Stimulated activated CD4-positive, alpha-beta T cell treated with anti-CD3 and anti-CD28 coated beads, Interleukin-1b, Interleukin-23, amount 100 ng/mL, for 1 hour (primary cell): ENCODE results near the gene GPR146.

Source experiments
- DNase-seq, 2 donors: peaks; one replicate each; pipeline ENCODE4 v3.0.0-alpha.2; 2020; ENCODE audit warnings: low read depth in 2 of 2

The GPR146 gene

DNA sequence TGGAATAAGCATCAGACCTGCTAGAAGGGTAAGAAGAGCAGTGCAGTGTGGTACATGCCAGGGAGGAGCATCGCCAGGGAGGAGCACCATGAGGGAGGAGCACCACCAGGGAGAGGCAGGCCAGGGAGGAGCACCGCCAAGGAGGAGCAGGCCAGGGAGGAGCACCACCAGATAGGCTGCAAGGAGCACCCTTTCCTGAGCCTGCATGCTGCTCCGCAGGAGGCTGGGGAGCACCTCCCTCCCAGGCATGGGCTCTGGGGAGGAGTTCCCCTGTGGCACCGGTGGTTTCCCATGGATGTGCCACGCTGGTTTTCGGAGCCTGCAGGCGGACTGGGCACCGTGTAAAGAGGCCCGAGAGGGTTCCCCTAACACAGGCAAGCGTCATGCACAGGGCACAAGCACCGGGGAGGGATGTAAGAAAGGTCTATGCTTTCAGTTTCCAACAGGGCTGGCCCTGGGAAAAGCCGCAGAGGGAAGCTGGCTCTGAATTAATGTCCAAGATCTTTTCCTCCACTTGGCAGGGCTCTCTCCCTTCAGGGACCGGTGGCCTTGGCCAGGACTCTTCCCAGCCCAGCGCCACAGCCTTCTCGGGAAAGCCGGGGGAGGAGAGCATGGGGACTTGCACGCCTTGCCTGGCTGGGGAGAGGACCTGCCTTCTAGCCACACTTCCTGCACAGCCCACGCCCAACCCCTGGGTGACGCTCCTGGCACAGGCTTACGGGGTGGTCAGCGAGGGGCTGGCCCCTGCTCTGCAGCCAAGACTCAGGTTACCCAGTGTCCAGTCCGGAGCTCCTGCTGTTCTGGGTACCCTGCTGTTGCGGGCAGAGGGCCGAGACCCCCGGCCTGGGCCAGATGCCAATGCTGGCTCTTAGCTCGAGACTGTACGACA lies 32.1 kb downstream of the GPR146 start:
- DNase-seq: no peak

GRCh38 chr7:1078519-1078918 lies 34.2 kb downstream of the GPR146 start:
- no peak for DNase-seq

GRCh38 chr7:1078985-1079384 lies 34.6 kb downstream of the GPR146 start:
- DNase-seq: no peak

- no peak for DNase-seq
Observed at GRCh38 chr7:1079546-1079945, 35.2 kb downstream of the GPR146 start.

DNA sequence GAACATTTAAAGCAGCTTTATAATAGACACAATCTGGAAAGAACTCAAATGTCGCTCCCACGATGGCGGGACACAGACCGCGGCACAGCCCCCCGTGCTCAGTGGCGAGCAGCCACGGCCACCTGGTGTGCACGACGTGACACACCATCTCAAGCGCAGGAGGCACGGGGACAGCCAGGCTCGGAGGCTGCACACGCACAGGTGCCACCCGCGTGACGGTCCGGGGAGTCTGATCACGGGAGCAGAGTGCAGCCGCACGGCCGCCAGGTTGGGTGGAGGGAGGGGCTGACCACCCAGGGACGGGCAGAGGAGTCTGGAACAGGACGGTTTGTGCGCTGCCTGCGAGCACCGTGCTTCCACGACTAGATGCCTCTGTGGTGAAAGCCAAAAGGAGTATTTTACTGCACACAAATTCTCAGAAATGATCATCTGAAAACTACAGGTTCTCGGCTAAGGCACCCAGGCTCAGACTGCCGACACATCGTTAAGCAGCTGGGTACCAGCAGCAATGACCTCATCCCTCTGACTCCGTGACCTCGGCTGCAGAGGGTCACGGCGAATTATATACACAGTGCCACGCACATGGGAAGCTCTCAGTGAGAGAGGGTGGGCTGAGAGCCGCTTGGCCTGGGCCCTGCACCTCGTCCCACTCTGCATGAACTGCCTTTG lies 36.0 kb downstream of the GPR146 start:
- DNase-seq: no peak

DNA sequence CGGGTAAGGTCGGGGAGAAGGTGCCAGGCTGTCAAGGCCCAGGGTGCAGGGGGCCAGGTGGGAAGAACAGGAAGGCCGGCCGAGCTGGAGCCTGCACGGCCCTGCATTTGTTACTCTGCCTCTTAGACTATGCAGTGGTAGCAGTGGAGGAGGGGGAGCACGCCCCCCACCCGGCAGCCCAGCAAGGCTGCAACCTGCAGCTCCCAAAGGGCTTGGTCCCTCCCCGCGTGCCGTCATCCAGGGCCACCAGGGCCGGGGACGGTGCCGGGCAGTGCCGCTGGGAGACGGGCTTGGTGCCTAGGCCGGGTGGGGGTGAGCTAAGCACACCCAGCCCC lies 36.5 kb downstream of the GPR146 start:
- no peak for DNase-seq

- no peak for DNase-seq
Observed at GRCh38 chr7:1081336-1081735, 37.0 kb downstream of the GPR146 start.

GRCh38 chr7:1081931-1082401 lies 37.6 kb downstream of the GPR146 start:
- no peak for DNase-seq

- DNase-seq: no peak
Observed at GRCh38 chr7:1083729-1084657, 39.6 kb downstream of the GPR146 start.

DNA sequence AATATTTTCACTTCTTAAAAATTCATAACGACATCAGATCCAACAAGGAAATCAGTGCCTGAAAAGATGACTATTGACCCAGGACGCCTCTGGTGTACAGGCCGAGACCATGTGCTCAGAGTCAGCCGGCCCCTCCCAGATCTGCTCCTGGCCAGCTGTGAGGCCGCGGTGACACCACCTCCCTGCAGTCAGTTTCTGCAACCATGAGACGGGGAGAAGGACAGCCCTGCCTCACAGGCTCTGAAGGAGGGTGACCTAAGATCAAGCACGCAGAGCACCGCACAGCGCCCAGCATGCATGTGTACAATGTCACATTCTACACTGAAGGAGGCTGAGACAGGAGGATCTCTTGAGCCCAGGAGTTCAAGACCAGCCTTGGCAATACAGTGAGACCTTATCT lies 40.9 kb downstream of the GPR146 start:
- no peak for DNase-seq

DNA sequence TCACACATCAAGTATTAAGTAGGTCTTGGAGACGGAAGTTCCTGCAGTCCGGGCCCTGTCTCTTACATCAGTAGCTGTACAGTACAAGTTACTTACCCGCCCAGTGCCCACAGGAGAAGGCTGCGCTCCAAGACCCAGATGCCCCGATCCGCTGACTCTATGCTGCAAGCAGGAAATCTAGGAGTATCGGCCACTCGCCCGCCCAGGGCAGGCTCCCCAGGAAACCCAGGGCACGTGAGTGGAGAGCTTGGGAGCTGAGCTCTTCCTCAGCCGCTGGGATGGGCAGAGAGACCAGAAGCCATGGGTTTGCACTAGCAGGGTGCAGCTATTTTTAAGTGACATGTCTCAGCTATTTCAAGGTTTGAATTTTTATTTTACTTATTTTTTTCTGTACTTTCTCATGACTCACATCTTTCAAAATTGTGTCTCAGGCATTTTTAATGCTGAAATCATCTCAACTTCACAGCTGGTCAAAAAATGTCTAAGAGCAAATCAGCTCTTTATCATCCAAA lies 41.6 kb downstream of the GPR146 start:
- DNase-seq: no peak

GRCh38 chr7:1086588-1087464 lies 42.5 kb downstream of the GPR146 start:
- peak; percentile 29 to 69 for DNase-seq

DNA sequence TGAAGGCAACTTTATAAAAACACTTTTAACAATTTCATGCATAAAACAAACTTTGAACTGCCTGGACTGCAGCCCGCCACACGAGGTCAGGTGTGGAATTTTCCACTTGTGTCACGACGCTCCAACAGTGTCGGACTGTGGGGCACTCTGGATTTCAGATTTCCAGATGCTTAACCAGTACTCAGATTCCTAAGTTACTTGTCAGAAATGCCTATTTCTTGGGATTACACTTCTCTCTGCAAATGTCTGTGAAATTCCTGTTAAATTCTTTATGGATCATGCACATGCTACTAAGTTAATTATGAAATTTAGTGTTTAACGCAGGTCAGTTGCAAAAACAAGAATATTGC lies 43.1 kb downstream of the GPR146 start:
- no peak for DNase-seq

- DNase-seq: no peak
Observed at GRCh38 chr7:1087952-1088920, 43.9 kb downstream of the GPR146 start, which contains the start of gene GPER1. Gene GPER1, plus strand, starts transcription at chr7:1088113. Its CDS starts 3,616 bp downstream, at chr7:1091729.

GRCh38 chr7:1090236-1090635 lies 45.9 kb downstream of the GPR146 start:
- DNase-seq: no peak

DNA sequence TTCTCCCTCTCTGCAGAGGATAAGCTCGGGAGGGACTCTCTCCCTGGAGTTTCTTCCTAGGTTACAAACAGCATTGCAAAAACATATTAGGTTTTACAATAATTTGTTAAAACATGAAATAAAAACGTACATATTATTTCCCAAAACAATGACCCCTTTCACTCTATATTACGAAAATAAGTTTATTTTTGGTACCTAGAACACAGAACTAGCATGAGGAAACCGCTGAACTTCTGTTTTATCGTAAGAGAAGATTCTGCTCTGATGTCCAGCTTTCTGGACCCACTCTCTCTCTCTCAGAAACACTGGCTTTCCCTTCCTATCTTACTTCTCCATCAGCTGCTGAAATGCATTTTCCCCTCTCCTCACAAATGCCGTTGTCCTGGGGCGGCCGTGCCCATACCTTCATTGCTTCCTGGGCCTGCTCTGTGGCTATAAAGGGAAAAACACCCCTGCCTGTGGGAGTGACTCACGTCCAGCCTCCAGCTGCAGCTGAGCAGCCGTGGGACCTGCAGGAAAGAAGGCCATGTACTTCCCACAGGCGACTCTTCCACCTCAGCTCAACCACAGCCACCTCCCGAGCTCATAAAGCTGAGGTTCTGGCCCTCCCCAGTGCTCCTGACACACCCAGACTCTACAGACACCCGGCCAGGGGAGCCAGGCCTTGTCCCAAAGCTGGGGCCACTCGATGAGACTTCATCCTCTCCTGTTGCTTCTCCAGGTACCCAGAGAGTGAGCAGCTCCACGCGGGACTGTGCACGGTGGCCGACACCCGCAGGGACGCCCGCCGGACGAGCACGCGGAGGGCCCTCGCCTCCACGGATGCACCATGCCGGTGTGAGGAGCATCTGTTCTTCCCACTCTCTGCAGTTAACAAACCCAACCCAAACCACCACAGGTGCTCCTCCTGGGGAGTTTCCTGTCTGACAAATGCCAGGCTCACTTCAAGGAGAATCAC lies 46.6 kb downstream of the GPR146 start:
- DNase-seq: no peak

DNA sequence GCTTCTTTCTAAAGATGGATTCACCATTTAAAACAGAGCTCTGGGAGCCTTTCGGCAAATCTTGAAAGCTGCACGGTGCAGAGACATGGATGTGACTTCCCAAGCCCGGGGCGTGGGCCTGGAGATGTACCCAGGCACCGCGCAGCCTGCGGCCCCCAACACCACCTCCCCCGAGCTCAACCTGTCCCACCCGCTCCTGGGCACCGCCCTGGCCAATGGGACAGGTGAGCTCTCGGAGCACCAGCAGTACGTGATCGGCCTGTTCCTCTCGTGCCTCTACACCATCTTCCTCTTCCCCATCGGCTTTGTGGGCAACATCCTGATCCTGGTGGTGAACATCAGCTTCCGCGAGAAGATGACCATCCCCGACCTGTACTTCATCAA lies 47.3 kb downstream of the GPR146 start:
- no peak for DNase-seq

DNA sequence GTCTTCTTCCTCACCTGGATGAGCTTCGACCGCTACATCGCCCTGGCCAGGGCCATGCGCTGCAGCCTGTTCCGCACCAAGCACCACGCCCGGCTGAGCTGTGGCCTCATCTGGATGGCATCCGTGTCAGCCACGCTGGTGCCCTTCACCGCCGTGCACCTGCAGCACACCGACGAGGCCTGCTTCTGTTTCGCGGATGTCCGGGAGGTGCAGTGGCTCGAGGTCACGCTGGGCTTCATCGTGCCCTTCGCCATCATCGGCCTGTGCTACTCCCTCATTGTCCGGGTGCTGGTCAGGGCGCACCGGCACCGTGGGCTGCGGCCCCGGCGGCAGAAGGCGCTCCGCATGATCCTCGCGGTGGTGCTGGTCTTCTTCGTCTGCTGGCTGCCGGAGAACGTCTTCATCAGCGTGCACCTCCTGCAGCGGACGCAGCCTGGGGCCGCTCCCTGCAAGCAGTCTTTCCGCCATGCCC lies 47.9 kb downstream of the GPR146 start:
- no peak for DNase-seq
